Ovary (tissue), 9 donors: ENCODE measurements around the gene DNM2. TPM values are rescaled to one million over a fixed set of nuclear protein-coding genes. Genes with fewer than 3 reads are reported as not detected.
"Not testable (repeated sequence)": the region's sequence is repeated elsewhere in the genome, so short reads cannot be mapped to it uniquely, and the experiment has no call there.

ENCODE experiments used
- DNase-seq, 5 donors: peaks; one replicate each; pipeline ENCODE4 v3.0.0-alpha.2; 2019 to 2020
- H3K27ac ChIP-seq, 2 donors: fragments of 200-600 bp; one replicate each; pipeline versions ENCODE4 v1.5.1 to v1.8.0; 2019 to 2022
- H3K27me3 ChIP-seq: fragments of 200-600 bp; one replicate; pipeline ENCODE4 v1.8.0; 2022
- H3K36me3 ChIP-seq: fragments of 200-600 bp; sonication (generic); one replicate; pipeline ENCODE4 v1.5.1; 2019
- H3K4me1 ChIP-seq: one replicate; pipeline ENCODE4 v1.8.1; 2013; ENCODE audit warnings: mild to moderate bottlenecking, moderate library complexity; ENCODE audit not compliant: insufficient read depth
- H3K4me3 ChIP-seq: fragments of 200-600 bp; sonication (generic); one replicate; pipeline ENCODE4 v1.5.1; 2017
- H3K9me3 ChIP-seq, 2 donors: fragments of 200-600 bp in 1 of 2; sonication (generic) in 1 of 2; one replicate each; pipeline versions ENCODE4 v1.5.1 to v1.8.1; 2013 to 2019; ENCODE audit warnings: mild to moderate bottlenecking in 1 of 2, moderate library complexity in 1 of 2
- CTCF ChIP-seq, 3 donors: fragments of 450-650 bp in 2 of 3; fragments of 200-600 bp in 1 of 3; IDR thresholded peaks; one replicate each; pipeline versions ENCODE4 v1.5.1 to v1.8.0; 2016 to 2022; ENCODE audit warnings: antibody characterized with exemption in 3 of 3, mild to moderate bottlenecking in 1 of 3
- EP300 ChIP-seq: sonication (generic); formaldehyde crosslinking; IDR thresholded peaks from one replicate; pipeline ENCODE4 v1.6.1; 2017; ENCODE audit warnings: antibody characterized with exemption
- POLR2A ChIP-seq: fragments of 450-650 bp; IDR thresholded peaks from one replicate; pipeline ENCODE4 v1.6.1; 2017; ENCODE audit warnings: antibody characterized with exemption, mild to moderate bottlenecking, moderate library complexity
- WGBS, 3 donors: extraction: QIAGEN DNeasy Blood & Tissue Kit in 1 of 3; methylation state at CpG; one replicate each; pipeline versions ENCODE4 v1.1.5 to v1.1.7; 2013 to 2017; 5-methylcytosine and 5-hydroxymethylcytosine counted together
- intact Hi-C, 4 donors: fragments of 100-400 bp; cut with DNase I; formaldehyde crosslinking; loops; one replicate each; pipeline versions ENCODE4 v1.11.0 to v1.15.1; 2022 to 2023
- polyA plus RNA-seq, 2 donors: library from polyadenylated mRNA; stranded (reverse); fragments of 200-250 nt in 1 of 2; fragments of 350-450 nt in 1 of 2; fragmentation: Illumina TruSeq in 1 of 2; extraction: RNeasy Lipid Tissue Mini Kit (QIAGEN cat#74804) in 1 of 2; gene quantifications; one replicate each; pipeline ENCODE4 v1.2.3, GENCODE V29; 2013 to 2014
- total RNA-seq, 7 donors: library from RNA; depleted of rRNA in 2 of 7; stranded (reverse); fragments of >200 nt in 2 of 7; fragmentation: NEBNext Ultra II Directional in 3 of 7; extraction: Animal tissue kit (Norgen Biotek cat#: 25700) in 3 of 7; gene quantifications; one replicate each; pipeline versions ENCODE4 v1.1.0 to v1.2.4, GENCODE V29; 2016 to 2023
- donor health status: DM: no; HTN: no; CAD: no; lungs with moderate emphysema.
- donor health status: DM: no; HTN: no; CAD: no.
- donor health status: Bipolar disorder and iron deficiency.
- donor health status: DM: yes; HTN: yes; CAD: no.
- donor health status: DM: no; HTN: no; CAD: no.
- donor health status: DM: yes; HTN: yes; CAD: no.

The DNM2 gene
- total and polyA plus RNA-seq, 9 donors: 51.1 to 121 (median 74.3) TPM

GRCh38 chr19:10737722-10738121 lies 19.8 kb downstream of the DNM2 start:
- no peak overlapping the region for H3K4me3 ChIP-seq
- H3K4me1 ChIP-seq: peaks cover 2% of the 10 kb centered on the region
- H3K27me3 ChIP-seq: no peaks in the 10 kb centered on the region
- intact Hi-C loops: no loop called here
- no peak for TF ChIP-seq EP300
- DNase-seq: no peak
- no peaks in the 10 kb centered on the region for H3K9me3 ChIP-seq
- H3K36me3 ChIP-seq: no peaks in the 10 kb centered on the region
- WGBS, 3 donors: 95 to 99% (median 96%) methylated on average over 9 of the region's 9 CpGs
- no peak overlapping the region for H3K27ac ChIP-seq

GRCh38 chr19:10740798-10741197 lies 22.9 kb downstream of the DNM2 start:
- no peak for DNase-seq
- no peaks in the 10 kb centered on the region for H3K9me3 ChIP-seq
- H3K4me1 ChIP-seq: peaks cover 12% of the 10 kb centered on the region
- H3K27ac ChIP-seq: no peak overlapping the region
- no peak overlapping the region for H3K4me3 ChIP-seq
- no peaks in the 10 kb centered on the region for H3K36me3 ChIP-seq
- intact Hi-C loops: no loop called here
- H3K27me3 ChIP-seq: no peaks in the 10 kb centered on the region
- no peak for TF ChIP-seq POLR2A
- no peak for TF ChIP-seq CTCF (IDR thresholded peaks at IDR 0.05)
- TF ChIP-seq EP300: no peak
- 80 to 89% (median 87%) methylated on average over 3 of the region's 3 CpGs for WGBS, 3 donors

- no peaks in the 10 kb centered on the region for H3K27me3 ChIP-seq
- no peak overlapping the region for H3K4me3 ChIP-seq
- peaks cover 12% of the 10 kb centered on the region for H3K4me1 ChIP-seq
- no peaks in the 10 kb centered on the region for H3K36me3 ChIP-seq
- intact Hi-C loops: no loop called here
- no peak overlapping the region for H3K27ac ChIP-seq
- no peaks in the 10 kb centered on the region for H3K9me3 ChIP-seq
- WGBS, 3 donors: 71 to 82% (median 78%) methylated on average over 4 of the region's 4 CpGs
- TF ChIP-seq POLR2A (no peak), EP300 (no peak)
- DNase-seq: no peak
Observed at GRCh38 chr19:10742476-10742875, 24.6 kb downstream of the DNM2 start.

GRCh38 chr19:10744253-10744798 lies 26.4 kb downstream of the DNM2 start:
- intact Hi-C loops: no loop called here
- TF ChIP-seq EP300: no peak
- no peak for TF ChIP-seq CTCF (IDR thresholded peaks at IDR 0.05)
- TF ChIP-seq POLR2A: no peak
- Histone ChIP-seq H3K9me3 (no peaks in the 10 kb centered on the region), H3K27me3 (no peaks in the 10 kb centered on the region), H3K27ac (no peak overlapping the region), H3K4me3 (no peak overlapping the region), H3K4me1 (peaks cover 19% of the 10 kb centered on the region), H3K36me3 (no peaks in the 10 kb centered on the region)
- WGBS, 3 donors: 39 to 46% (median 44%) methylated on average over 11 of the region's 11 CpGs
- DNase-seq: no peak

GRCh38 chr19:10744801-10745293 lies 27.0 kb downstream of the DNM2 start:
- intact Hi-C loops: no loop called here
- DNase-seq: no peak
- Histone ChIP-seq H3K27ac (no peak overlapping the region), H3K27me3 (no peaks in the 10 kb centered on the region), H3K4me3 (no peak overlapping the region), H3K36me3 (no peaks in the 10 kb centered on the region), H3K9me3 (no peaks in the 10 kb centered on the region), H3K4me1 (peaks cover 21% of the 10 kb centered on the region)
- 36 to 40% (median 40%) methylated on average over 12 of the region's 12 CpGs for WGBS, 3 donors
- TF ChIP-seq POLR2A (no peak), EP300 (no peak), CTCF (IDR thresholded peaks at IDR 0.05) (no peak)

- DNase-seq, H3K27ac ChIP-seq, H3K36me3 ChIP-seq, H3K27me3 ChIP-seq, H3K9me3 ChIP-seq, H3K4me3 ChIP-seq, intact Hi-C loops: not testable (repeated sequence)
- peaks cover 21% of the 10 kb centered on the region for H3K4me1 ChIP-seq
- WGBS, 3 donors: 82 to 92% (median 86%) methylated on average over 8 of the region's 8 CpGs
Observed at GRCh38 chr19:10746437-10746836, 28.6 kb downstream of the DNM2 start.
